Mucosa of rectum (tissue), 2 donors: ENCODE data around the gene KIFC3.
"Not testable (repeated sequence)": the region's sequence is repeated elsewhere in the genome, so short reads cannot be mapped to it uniquely, and the experiment has no call there.

Source experiments
- H3K27ac ChIP-seq, 2 donors: one replicate each; pipeline ENCODE4 v1.7.0; 2013; ENCODE audit warnings: inconsistent platforms in 2 of 2, low read depth in 2 of 2, low read length in 2 of 2
- H3K27me3 ChIP-seq, 2 donors: one replicate each; pipeline ENCODE4 v1.7.0; 2013; ENCODE audit warnings: low read length in 2 of 2; ENCODE audit not compliant: control insufficient read depth in 2 of 2, insufficient read depth in 2 of 2
- H3K36me3 ChIP-seq, 2 donors: one replicate each; pipeline ENCODE4 v1.7.0; 2013; ENCODE audit warnings: low read length in 2 of 2; ENCODE audit not compliant: control insufficient read depth in 2 of 2, insufficient read depth in 2 of 2
- H3K4me1 ChIP-seq, 2 donors: one replicate each; pipeline ENCODE4 v1.7.0; 2013; ENCODE audit warnings: low read length in 2 of 2, mild to moderate bottlenecking in 1 of 2; ENCODE audit not compliant: control insufficient read depth in 2 of 2, insufficient read depth in 2 of 2
- H3K4me3 ChIP-seq, 2 donors: one replicate each; pipeline ENCODE4 v1.7.0; 2013; ENCODE audit warnings: low read length in 2 of 2
- H3K9ac ChIP-seq, 2 donors: one replicate each; pipeline ENCODE4 v1.7.0; 2013; ENCODE audit warnings: low read length in 2 of 2, low read depth in 1 of 2, mild to moderate bottlenecking in 1 of 2
- H3K9me3 ChIP-seq, 2 donors: one replicate each; pipeline ENCODE4 v1.7.0; 2013; ENCODE audit warnings: low read length in 2 of 2; ENCODE audit not compliant: control insufficient read depth in 2 of 2
- donor health status: healthy.
- donor health status: Normal muscosa, but diverticular disease.

The KIFC3 gene

GRCh38 chr16:57838161-57838560, 35.9 kb upstream of the KIFC3 start:
- no peaks in the 10 kb centered on the region for H3K36me3 ChIP-seq
- no peaks in the 10 kb centered on the region for H3K9me3 ChIP-seq
- H3K27me3 ChIP-seq, result peaks cover 0 to 5% of the 10 kb centered on the region in 2 donors
- H3K4me3 ChIP-seq, result no peak overlapping the region
- no peak overlapping the region for H3K9ac ChIP-seq
- no peak overlapping the region for H3K27ac ChIP-seq
- no peaks in the 10 kb centered on the region for H3K4me1 ChIP-seq

DNA sequence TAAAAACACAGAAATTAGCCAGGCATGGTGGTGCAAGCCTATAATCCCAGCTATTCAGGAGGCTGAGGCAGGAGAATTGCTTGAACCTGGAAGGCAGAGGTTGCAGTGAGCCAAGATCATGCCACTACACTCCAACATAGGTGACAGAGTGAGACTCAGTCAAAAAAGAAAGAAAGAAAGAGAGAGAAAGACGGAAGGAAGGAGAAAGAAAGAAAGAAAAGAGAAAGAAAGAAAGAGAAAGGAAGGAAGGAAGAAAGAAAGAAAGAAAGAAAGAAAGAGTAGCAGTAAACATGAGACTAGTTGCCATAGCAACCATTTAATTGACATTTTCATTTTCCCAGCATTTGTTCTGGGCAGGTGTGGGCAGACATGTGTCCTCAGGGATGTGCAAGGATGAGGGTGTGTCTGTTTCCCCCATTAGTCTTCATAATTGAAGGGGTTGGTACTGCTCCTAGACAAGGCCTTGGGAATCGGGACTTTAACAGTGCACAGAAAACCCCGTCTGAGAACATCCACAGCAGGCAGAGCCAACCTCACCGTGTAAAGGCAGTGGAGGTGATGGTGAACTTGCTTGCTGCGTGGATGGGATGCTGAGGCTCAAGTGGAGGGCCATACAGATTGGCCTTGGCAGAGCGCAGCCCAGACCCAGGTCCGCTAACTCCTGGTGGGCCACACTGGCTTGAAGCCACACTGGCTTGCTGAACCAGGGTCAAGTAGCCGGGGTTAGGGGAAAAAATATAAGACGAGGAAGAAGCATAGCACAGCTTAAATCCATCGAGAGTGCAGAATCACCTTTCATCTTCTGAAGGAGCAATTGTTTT, 35.2 kb upstream of the KIFC3 start:
- Histone ChIP-seq H3K9ac (no peak overlapping the region), H3K9me3 (no peaks in the 10 kb centered on the region), H3K27me3 (peaks cover 0 to 5% of the 10 kb centered on the region in 2 donors), H3K4me3 (no peak overlapping the region), H3K4me1 (no peaks in the 10 kb centered on the region), H3K36me3 (no peaks in the 10 kb centered on the region), H3K27ac (no peak overlapping the region)

- not testable (repeated sequence) for H3K36me3 ChIP-seq, H3K9me3 ChIP-seq, H3K9ac ChIP-seq, H3K4me3 ChIP-seq, H3K4me1 ChIP-seq, H3K27me3 ChIP-seq, H3K27ac ChIP-seq
Measured at GRCh38 chr16:57835439-57835838, 33.1 kb upstream of the KIFC3 start.

- Histone ChIP-seq H3K27me3 (peaks cover 0 to 5% of the 10 kb centered on the region in 2 donors), H3K4me1 (no peaks in the 10 kb centered on the region), H3K4me3 (no peak overlapping the region), H3K9me3 (no peaks in the 10 kb centered on the region), H3K9ac (no peak overlapping the region), H3K36me3 (no peaks in the 10 kb centered on the region), H3K27ac (no peak overlapping the region)
Measured at GRCh38 chr16:57834936-57835335, 32.6 kb upstream of the KIFC3 start.

GRCh38 chr16:57830890-57831484, 28.7 kb upstream of the KIFC3 start:
- no peaks in the 10 kb centered on the region for H3K4me1 ChIP-seq

DNA sequence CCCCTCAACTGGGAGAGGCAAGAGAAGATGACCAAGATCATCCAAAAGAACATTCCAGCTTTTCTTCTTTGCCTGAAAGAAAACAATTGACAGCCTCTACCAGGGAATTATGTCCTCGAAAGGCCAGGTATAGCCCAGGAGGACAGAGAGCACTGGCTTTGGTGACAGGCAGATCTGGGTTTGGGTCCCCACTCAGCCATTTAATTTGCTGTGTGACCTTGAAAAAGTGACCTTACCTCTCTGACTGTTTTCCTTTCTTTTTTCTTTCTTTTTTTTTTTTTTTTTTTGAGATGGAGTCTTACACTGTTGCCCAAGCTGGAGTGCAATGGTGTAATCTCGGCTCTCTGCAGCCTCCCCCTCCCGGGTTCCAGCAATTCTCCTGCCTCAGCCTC, 27.7 kb upstream of the KIFC3 start:
- H3K27me3 ChIP-seq, result peaks cover 0 to 3% of the 10 kb centered on the region in 2 donors
- no peaks in the 10 kb centered on the region for H3K4me1 ChIP-seq
- H3K27ac ChIP-seq, result no peak overlapping the region
- no peaks in the 10 kb centered on the region for H3K9me3 ChIP-seq
- H3K4me3 ChIP-seq, result no peak overlapping the region
- no peaks in the 10 kb centered on the region for H3K36me3 ChIP-seq
- H3K9ac ChIP-seq, result no peak overlapping the region

More at GRCh38 chr16:57830890-57831484, 28.7 kb upstream of the KIFC3 start:
- H3K4me3 ChIP-seq, result no peak overlapping the region
- H3K36me3 ChIP-seq, result no peaks in the 10 kb centered on the region
- H3K9me3 ChIP-seq, result no peaks in the 10 kb centered on the region
- H3K27me3 ChIP-seq, result peaks cover 0 to 3% of the 10 kb centered on the region in 2 donors
- no peak overlapping the region for H3K27ac ChIP-seq
- H3K9ac ChIP-seq, result no peak overlapping the region

GRCh38 chr16:57828272-57829161, 26.2 kb upstream of the KIFC3 start:
- peaks cover 3% of the 10 kb centered on the region in 2 donors for H3K27me3 ChIP-seq
- H3K36me3 ChIP-seq, result no peaks in the 10 kb centered on the region
- no peaks in the 10 kb centered on the region for H3K9me3 ChIP-seq
- H3K9ac ChIP-seq, result no peak overlapping the region
- no peak overlapping the region for H3K4me3 ChIP-seq
- H3K4me1 ChIP-seq, result no peaks in the 10 kb centered on the region
- H3K27ac ChIP-seq, result no peak overlapping the region

DNA sequence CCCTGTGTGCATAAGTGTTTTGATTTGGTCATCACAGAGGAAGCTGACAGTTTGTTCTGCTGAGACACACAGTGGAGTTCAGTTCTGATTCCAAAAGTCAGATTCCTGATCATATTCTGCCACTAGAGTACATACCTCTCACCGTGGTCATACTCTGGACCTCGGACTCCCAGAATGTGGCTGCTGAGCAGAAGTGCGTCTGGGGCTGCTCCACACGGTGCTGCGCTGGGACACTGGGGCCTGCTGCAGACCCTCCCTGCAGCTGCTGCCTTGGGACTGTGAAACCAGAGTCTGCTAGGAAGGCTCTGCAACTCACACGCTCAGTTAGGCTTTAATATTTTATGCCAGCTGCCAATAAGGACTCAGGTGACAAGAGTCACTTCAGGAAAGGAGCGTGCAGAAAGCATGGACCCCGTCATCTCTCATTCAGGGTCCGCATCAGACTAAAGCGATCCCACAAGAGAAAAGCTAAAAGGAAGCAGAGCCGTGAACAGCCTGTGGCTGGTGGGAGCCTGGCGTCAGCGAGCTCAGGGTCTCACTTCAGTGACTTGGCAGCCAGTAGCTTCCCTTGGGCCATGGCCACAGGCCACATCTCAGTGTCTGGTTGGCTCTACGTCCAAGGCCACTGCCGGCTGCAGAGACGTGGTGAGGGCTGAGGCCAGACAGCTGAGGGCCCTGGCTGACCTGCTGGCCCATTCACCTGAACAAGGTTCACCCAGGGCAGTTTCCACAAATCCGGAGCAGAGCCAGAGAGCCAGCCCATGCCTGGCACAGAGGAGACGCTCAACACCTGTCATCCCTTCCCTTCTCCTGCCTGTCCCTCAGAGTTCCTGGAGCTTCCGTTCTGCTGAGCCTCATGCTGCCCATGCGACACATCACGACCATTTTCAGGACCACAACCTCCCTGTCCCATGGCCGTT, 24.7 kb upstream of the KIFC3 start:
- H3K27ac ChIP-seq, result no peak overlapping the region
- peaks cover 3% of the 10 kb centered on the region in 2 donors for H3K27me3 ChIP-seq

DNA sequence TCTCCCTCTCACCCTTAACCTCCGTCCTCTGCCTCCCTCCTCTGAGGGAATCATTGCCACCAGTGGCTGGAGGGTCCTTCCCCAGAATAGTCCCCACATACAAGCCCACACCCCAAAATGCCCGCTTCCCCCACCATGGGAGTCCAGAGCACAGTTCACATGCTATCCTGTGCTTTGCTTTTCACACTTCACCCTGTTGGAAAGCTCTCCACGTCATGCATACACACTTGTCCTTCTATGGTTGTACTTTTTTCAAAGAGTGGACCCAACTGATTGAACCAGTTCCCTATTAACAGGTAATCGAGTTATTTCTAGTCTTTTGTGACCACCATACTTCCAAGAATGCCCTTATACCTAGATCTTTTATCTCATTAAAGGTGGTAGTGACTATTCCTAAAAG, 23.8 kb upstream of the KIFC3 start:
- H3K4me3 ChIP-seq, result no peak overlapping the region
- no peak overlapping the region for H3K27ac ChIP-seq
- no peaks in the 10 kb centered on the region for H3K9me3 ChIP-seq
- H3K4me1 ChIP-seq, result no peaks in the 10 kb centered on the region
- peaks cover 3% of the 10 kb centered on the region in 2 donors for H3K27me3 ChIP-seq
- H3K36me3 ChIP-seq, result no peaks in the 10 kb centered on the region
- no peak overlapping the region for H3K9ac ChIP-seq

More for the DNA sequence above, 24.7 kb upstream of the KIFC3 start:
- Histone ChIP-seq H3K9ac (no peak overlapping the region), H3K36me3 (no peaks in the 10 kb centered on the region), H3K9me3 (no peaks in the 10 kb centered on the region), H3K4me1 (no peaks in the 10 kb centered on the region), H3K4me3 (no peak overlapping the region)
